WTC11 (cell line): ENCODE results near the gene POLR3B.

Experiments used
- ATF1 ChIP-seq: sonication (generic); formaldehyde crosslinking; IDR thresholded peaks from 2 replicates; pipeline ENCODE4 v1.8.1; 2023; ENCODE audit warnings: mild to moderate bottlenecking, moderate library complexity, missing genetic modification reagents
- E2F1 ChIP-seq: sonication (generic); formaldehyde crosslinking; IDR thresholded peaks from 2 replicates; pipeline ENCODE4 v1.8.0; 2022; ENCODE audit warnings: mild to moderate bottlenecking, missing genetic modification reagents
- FOXJ3 ChIP-seq: sonication (generic); formaldehyde crosslinking; IDR thresholded peaks from 2 replicates; pipeline ENCODE4 v1.9.0; 2021; ENCODE audit warnings: missing genetic modification reagents, mild to moderate bottlenecking, borderline replicate concordance
- JUN ChIP-seq: sonication (generic); formaldehyde crosslinking; IDR thresholded peaks from 2 replicates; pipeline ENCODE4 v1.8.0; 2023; ENCODE audit warnings: mild to moderate bottlenecking, missing genetic modification reagents
- SP1 ChIP-seq: sonication (generic); formaldehyde crosslinking; conservative IDR thresholded peaks from 2 replicates; pipeline ENCODE4 v1.8.1; 2022; ENCODE audit warnings: missing genetic modification reagents
- TCF7 ChIP-seq: sonication (generic); formaldehyde crosslinking; IDR thresholded peaks from 2 replicates; pipeline ENCODE4 v1.8.0; 2022; ENCODE audit warnings: mild to moderate bottlenecking, low read depth, missing genetic modification reagents, moderate library complexity
- ZNF121 ChIP-seq: sonication (generic); formaldehyde crosslinking; IDR thresholded peaks from 2 replicates; pipeline ENCODE4 v1.8.0; 2023; ENCODE audit warnings: missing genetic modification reagents
- TF ChIP-seq, protein P1 (sequence below): fragments of 200-600 bp; IDR thresholded peaks from 2 replicates; pipeline ENCODE4 v1.8.0; 2022; ENCODE audit warnings: antibody characterized with exemption
- TF ChIP-seq, protein P2 (sequence below): sonication (generic); formaldehyde crosslinking; IDR thresholded peaks from 2 replicates; pipeline ENCODE4 v1.8.1; 2022; ENCODE audit warnings: low read depth, mild to moderate bottlenecking, moderate library complexity, missing genetic modification reagents, borderline replicate concordance
- TF ChIP-seq, protein P3 (sequence below): sonication (generic); formaldehyde crosslinking; conservative IDR thresholded peaks from 2 replicates; pipeline ENCODE4 v1.8.1; 2022; ENCODE audit warnings: mild to moderate bottlenecking, missing genetic modification reagents
- TF ChIP-seq, protein P4 (sequence below): sonication (generic); formaldehyde crosslinking; IDR thresholded peaks from 2 replicates; pipeline ENCODE4 v1.8.1; 2022; ENCODE audit warnings: low read depth, missing genetic modification reagents, borderline replicate concordance
- TF ChIP-seq, protein P5 (sequence below): sonication (generic); formaldehyde crosslinking; IDR thresholded peaks from 2 replicates; pipeline ENCODE4 v1.8.1; 2023; ENCODE audit warnings: mild to moderate bottlenecking, missing genetic modification reagents

DNA sequence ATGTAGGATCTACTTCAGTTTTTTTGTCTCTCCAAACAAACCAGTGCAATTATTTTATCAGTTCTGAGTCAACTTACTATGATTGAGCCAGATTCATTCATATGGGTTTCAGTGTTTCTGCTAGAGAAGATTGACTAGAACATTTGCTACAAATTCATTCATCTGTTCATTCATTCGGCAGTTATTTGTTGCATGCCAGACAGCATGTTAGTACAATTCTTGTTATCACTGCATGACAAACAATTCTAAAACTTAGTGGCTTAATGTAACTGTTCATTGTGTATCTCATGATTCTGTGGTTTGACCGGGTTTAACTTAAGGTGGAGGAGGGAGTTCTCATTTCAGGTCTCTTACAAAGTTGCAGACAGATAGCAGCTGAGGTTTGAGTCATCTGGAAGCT is 52.3 kb downstream of the POLR3B start:
- TF ChIP-seq FOXJ3 (CRISPR knock-in tag): no peak
- TF ChIP-seq, protein P1, sequence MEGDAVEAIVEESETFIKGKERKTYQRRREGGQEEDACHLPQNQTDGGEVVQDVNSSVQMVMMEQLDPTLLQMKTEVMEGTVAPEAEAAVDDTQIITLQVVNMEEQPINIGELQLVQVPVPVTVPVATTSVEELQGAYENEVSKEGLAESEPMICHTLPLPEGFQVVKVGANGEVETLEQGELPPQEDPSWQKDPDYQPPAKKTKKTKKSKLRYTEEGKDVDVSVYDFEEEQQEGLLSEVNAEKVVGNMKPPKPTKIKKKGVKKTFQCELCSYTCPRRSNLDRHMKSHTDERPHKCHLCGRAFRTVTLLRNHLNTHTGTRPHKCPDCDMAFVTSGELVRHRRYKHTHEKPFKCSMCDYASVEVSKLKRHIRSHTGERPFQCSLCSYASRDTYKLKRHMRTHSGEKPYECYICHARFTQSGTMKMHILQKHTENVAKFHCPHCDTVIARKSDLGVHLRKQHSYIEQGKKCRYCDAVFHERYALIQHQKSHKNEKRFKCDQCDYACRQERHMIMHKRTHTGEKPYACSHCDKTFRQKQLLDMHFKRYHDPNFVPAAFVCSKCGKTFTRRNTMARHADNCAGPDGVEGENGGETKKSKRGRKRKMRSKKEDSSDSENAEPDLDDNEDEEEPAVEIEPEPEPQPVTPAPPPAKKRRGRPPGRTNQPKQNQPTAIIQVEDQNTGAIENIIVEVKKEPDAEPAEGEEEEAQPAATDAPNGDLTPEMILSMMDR: no peak
- TF ChIP-seq, protein P2, sequence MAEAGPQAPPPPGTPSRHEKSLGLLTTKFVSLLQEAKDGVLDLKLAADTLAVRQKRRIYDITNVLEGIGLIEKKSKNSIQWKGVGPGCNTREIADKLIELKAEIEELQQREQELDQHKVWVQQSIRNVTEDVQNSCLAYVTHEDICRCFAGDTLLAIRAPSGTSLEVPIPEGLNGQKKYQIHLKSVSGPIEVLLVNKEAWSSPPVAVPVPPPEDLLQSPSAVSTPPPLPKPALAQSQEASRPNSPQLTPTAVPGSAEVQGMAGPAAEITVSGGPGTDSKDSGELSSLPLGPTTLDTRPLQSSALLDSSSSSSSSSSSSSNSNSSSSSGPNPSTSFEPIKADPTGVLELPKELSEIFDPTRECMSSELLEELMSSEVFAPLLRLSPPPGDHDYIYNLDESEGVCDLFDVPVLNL (CRISPR knock-in tag): no peak
- no peak for TF ChIP-seq TCF7 (CRISPR knock-in tag)
- TF ChIP-seq SP1 (CRISPR knock-in tag): no peak
- TF ChIP-seq, protein P3, sequence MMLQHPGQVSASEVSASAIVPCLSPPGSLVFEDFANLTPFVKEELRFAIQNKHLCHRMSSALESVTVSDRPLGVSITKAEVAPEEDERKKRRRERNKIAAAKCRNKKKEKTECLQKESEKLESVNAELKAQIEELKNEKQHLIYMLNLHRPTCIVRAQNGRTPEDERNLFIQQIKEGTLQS (CRISPR knock-in tag): no peak
- TF ChIP-seq, protein P4, sequence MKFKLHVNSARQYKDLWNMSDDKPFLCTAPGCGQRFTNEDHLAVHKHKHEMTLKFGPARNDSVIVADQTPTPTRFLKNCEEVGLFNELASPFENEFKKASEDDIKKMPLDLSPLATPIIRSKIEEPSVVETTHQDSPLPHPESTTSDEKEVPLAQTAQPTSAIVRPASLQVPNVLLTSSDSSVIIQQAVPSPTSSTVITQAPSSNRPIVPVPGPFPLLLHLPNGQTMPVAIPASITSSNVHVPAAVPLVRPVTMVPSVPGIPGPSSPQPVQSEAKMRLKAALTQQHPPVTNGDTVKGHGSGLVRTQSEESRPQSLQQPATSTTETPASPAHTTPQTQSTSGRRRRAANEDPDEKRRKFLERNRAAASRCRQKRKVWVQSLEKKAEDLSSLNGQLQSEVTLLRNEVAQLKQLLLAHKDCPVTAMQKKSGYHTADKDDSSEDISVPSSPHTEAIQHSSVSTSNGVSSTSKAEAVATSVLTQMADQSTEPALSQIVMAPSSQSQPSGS (CRISPR knock-in tag): no peak
- TF ChIP-seq E2F1: no peak
- TF ChIP-seq, protein P5, sequence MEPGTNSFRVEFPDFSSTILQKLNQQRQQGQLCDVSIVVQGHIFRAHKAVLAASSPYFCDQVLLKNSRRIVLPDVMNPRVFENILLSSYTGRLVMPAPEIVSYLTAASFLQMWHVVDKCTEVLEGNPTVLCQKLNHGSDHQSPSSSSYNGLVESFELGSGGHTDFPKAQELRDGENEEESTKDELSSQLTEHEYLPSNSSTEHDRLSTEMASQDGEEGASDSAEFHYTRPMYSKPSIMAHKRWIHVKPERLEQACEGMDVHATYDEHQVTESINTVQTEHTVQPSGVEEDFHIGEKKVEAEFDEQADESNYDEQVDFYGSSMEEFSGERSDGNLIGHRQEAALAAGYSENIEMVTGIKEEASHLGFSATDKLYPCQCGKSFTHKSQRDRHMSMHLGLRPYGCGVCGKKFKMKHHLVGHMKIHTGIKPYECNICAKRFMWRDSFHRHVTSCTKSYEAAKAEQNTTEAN (CRISPR knock-in tag): no peak
- TF ChIP-seq ZNF121 (CRISPR knock-in tag): no peak
- TF ChIP-seq ATF1 (CRISPR knock-in tag): no peak
- no peak for TF ChIP-seq JUN
